Measurements from ENCODE around the gene ZNF81.
"Not testable (repeated sequence)": the region's sequence is repeated elsewhere in the genome, so short reads cannot be mapped to it uniquely, and the experiment has no call there.

ZNF81 gene

GRCh38 chrX:47840111-47840510, 3.4 kb downstream of the ZNF81 start:
- Histone ChIP-seq H3K9me3 (ENCODE audit: control insufficient read depth in 5 of 5, low read length in 5 of 5) (no peaks in the 10 kb centered on the region), H3K9ac (ENCODE audit: low read length in 5 of 5) (no peak overlapping the region), H3K27ac (ENCODE audit: low read depth, low read length) (no peak overlapping the region), H3K27me3 (ENCODE audit: control insufficient read depth in 5 of 5, insufficient read depth in 4 of 5, low read length in 5 of 5) (peaks cover 0 to 5% (median 2%) of the 10 kb centered on the region in 5 donors), H3K36me3 (ENCODE audit: control insufficient read depth in 5 of 5, insufficient read depth in 5 of 5, low read length in 5 of 5) (no peaks in the 10 kb centered on the region), H3K4me3 (ENCODE audit: low read depth in 1 of 5, low read length in 5 of 5) (no peak overlapping the region), H3K4me1 (ENCODE audit: control insufficient read depth in 5 of 5, insufficient read depth in 5 of 5, low read length in 5 of 5) (peaks cover 0 to 11% (median 8%) of the 10 kb centered on the region in 5 donors)

DNA sequence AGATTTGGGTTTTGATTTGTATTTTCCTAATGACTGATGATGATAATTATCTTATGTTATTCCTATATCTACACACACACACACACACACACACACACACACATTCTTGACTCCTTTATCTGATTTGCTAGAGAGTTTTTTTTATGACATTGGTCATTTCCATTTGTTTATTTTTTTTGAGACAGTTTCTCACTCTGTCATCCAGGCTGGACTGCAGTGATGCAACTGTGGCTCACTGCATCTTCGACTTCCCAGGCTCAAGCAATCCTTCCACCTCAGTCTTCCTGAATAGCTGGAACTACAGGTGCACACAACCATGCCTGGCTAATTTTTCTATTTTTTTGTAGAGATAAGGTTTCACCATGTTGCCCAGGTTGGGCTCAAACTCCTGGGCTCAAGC, 6.7 kb downstream of the ZNF81 start:
- Histone ChIP-seq H3K9me3 (ENCODE audit: control insufficient read depth in 5 of 5, low read length in 5 of 5) (no peaks in the 10 kb centered on the region), H3K27me3 (ENCODE audit: control insufficient read depth in 5 of 5, insufficient read depth in 4 of 5, low read length in 5 of 5) (peaks cover 0 to 6% (median 0%) of the 10 kb centered on the region in 5 donors), H3K9ac (ENCODE audit: low read length in 5 of 5) (no peak overlapping the region), H3K27ac (ENCODE audit: low read depth, low read length) (no peak overlapping the region), H3K4me1 (ENCODE audit: control insufficient read depth in 5 of 5, insufficient read depth in 5 of 5, low read length in 5 of 5) (no peaks in the 10 kb centered on the region), H3K4me3 (ENCODE audit: low read depth in 1 of 5, low read length in 5 of 5) (no peak overlapping the region), H3K36me3 (ENCODE audit: control insufficient read depth in 5 of 5, insufficient read depth in 5 of 5, low read length in 5 of 5) (peaks cover 4 to 8% (median 6%) of the 10 kb centered on the region in 5 donors)

DNA sequence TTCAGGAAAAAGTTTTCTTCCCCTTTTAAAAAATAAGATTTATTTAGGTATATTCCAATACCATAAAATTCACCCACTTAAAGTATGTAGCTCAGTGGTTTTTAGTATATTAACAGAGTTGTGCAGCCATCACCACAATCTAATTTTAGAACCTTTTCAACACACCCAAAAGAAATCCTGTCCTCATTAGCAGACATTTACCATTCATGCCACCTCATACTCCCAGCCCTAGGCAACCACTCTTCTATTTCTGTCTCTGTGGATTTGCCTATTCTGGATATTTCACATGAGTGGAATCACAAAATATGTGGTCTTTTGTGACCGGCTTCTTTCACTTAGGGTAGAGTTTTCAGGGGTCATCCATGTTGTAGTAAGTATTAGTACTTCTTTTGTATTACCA, 7.4 kb downstream of the ZNF81 start:
- H3K9ac ChIP-seq (ENCODE audit: low read length in 5 of 5) = no peak overlapping the region
- H3K27ac ChIP-seq (ENCODE audit: low read depth, low read length) = no peak overlapping the region
- H3K27me3 ChIP-seq (ENCODE audit: control insufficient read depth in 5 of 5, insufficient read depth in 4 of 5, low read length in 5 of 5) = peaks cover 0 to 6% (median 0%) of the 10 kb centered on the region in 5 donors
- H3K4me1 ChIP-seq (ENCODE audit: control insufficient read depth in 5 of 5, insufficient read depth in 5 of 5, low read length in 5 of 5) = no peaks in the 10 kb centered on the region
- H3K9me3 ChIP-seq (ENCODE audit: control insufficient read depth in 5 of 5, low read length in 5 of 5) = no peaks in the 10 kb centered on the region
- no peak overlapping the region for H3K4me3 ChIP-seq (ENCODE audit: low read depth in 1 of 5, low read length in 5 of 5)
- H3K36me3 ChIP-seq (ENCODE audit: control insufficient read depth in 5 of 5, insufficient read depth in 5 of 5, low read length in 5 of 5) = peaks cover 4 to 9% (median 6%) of the 10 kb centered on the region in 5 donors

GRCh38 chrX:47846040-47846439, 9.3 kb downstream of the ZNF81 start:
- H3K9ac ChIP-seq (ENCODE audit: low read length in 5 of 5) = no peak overlapping the region
- no peaks in the 10 kb centered on the region for H3K9me3 ChIP-seq (ENCODE audit: control insufficient read depth in 5 of 5, low read length in 5 of 5)
- peaks cover 0 to 6% (median 3%) of the 10 kb centered on the region in 5 donors for H3K27me3 ChIP-seq (ENCODE audit: control insufficient read depth in 5 of 5, insufficient read depth in 4 of 5, low read length in 5 of 5)
- no peak overlapping the region for H3K27ac ChIP-seq (ENCODE audit: low read depth, low read length)
- peaks cover 4 to 13% (median 8%) of the 10 kb centered on the region in 5 donors for H3K36me3 ChIP-seq (ENCODE audit: control insufficient read depth in 5 of 5, insufficient read depth in 5 of 5, low read length in 5 of 5)
- no peaks in the 10 kb centered on the region for H3K4me1 ChIP-seq (ENCODE audit: control insufficient read depth in 5 of 5, insufficient read depth in 5 of 5, low read length in 5 of 5)
- no peak overlapping the region for H3K4me3 ChIP-seq (ENCODE audit: low read depth in 1 of 5, low read length in 5 of 5)

GRCh38 chrX:47849778-47850177, 13.1 kb downstream of the ZNF81 start:
- Histone ChIP-seq H3K4me3 (ENCODE audit: low read depth in 1 of 5, low read length in 5 of 5) (no peak overlapping the region), H3K9ac (ENCODE audit: low read length in 5 of 5) (no peak overlapping the region), H3K4me1 (ENCODE audit: control insufficient read depth in 5 of 5, insufficient read depth in 5 of 5, low read length in 5 of 5) (no peaks in the 10 kb centered on the region), H3K27ac (ENCODE audit: low read depth, low read length) (no peak overlapping the region), H3K27me3 (ENCODE audit: control insufficient read depth in 5 of 5, insufficient read depth in 4 of 5, low read length in 5 of 5) (peaks cover 0 to 6% (median 0%) of the 10 kb centered on the region in 5 donors), H3K9me3 (ENCODE audit: control insufficient read depth in 5 of 5, low read length in 5 of 5) (no peaks in the 10 kb centered on the region), H3K36me3 (ENCODE audit: control insufficient read depth in 5 of 5, insufficient read depth in 5 of 5, low read length in 5 of 5) (peaks cover 4 to 13% (median 8%) of the 10 kb centered on the region in 5 donors)

DNA sequence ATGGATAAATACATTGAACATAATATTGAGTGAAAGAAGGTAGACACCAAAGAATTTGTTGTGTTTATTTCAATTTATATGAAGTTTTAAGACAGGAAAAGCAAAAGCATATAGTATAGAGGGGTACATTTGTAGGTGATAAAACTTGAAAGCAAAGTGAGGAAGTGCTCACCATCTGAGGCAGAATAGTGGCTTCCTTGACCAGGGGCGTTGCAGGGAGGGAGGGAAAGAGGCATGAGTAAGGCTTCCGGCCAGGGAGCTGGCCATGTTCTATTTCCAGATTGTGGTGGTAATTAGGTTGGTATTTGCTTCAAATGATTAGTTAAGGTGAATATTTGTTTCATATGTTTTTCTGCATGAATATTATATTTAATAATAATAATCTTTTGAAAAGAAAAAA, 13.7 kb downstream of the ZNF81 start:
- not testable (repeated sequence) for H3K9ac ChIP-seq (ENCODE audit: low read length in 5 of 5); H3K27me3 ChIP-seq (ENCODE audit: control insufficient read depth in 5 of 5, insufficient read depth in 4 of 5, low read length in 5 of 5); H3K4me1 ChIP-seq (ENCODE audit: control insufficient read depth in 5 of 5, insufficient read depth in 5 of 5, low read length in 5 of 5); H3K9me3 ChIP-seq (ENCODE audit: control insufficient read depth in 5 of 5, low read length in 5 of 5); H3K27ac ChIP-seq (ENCODE audit: low read depth, low read length); H3K4me3 ChIP-seq (ENCODE audit: low read depth in 1 of 5, low read length in 5 of 5)
- peaks cover 4 to 13% (median 8%) of the 10 kb centered on the region in 5 donors for H3K36me3 ChIP-seq (ENCODE audit: control insufficient read depth in 5 of 5, insufficient read depth in 5 of 5, low read length in 5 of 5)

GRCh38 chrX:47850901-47851300, 14.2 kb downstream of the ZNF81 start:
- Histone ChIP-seq H3K4me3 (ENCODE audit: low read depth in 1 of 5, low read length in 5 of 5) (no peak overlapping the region), H3K9ac (ENCODE audit: low read length in 5 of 5) (no peak overlapping the region), H3K27ac (ENCODE audit: low read depth, low read length) (no peak overlapping the region), H3K36me3 (ENCODE audit: control insufficient read depth in 5 of 5, insufficient read depth in 5 of 5, low read length in 5 of 5) (peaks cover 4 to 13% (median 8%) of the 10 kb centered on the region in 5 donors), H3K4me1 (ENCODE audit: control insufficient read depth in 5 of 5, insufficient read depth in 5 of 5, low read length in 5 of 5) (no peaks in the 10 kb centered on the region), H3K27me3 (ENCODE audit: control insufficient read depth in 5 of 5, insufficient read depth in 4 of 5, low read length in 5 of 5) (peaks cover 0 to 5% (median 0%) of the 10 kb centered on the region in 5 donors), H3K9me3 (ENCODE audit: control insufficient read depth in 5 of 5, low read length in 5 of 5) (no peaks in the 10 kb centered on the region)

GRCh38 chrX:47854474-47854873, 17.8 kb downstream of the ZNF81 start:
- Histone ChIP-seq H3K4me3 (ENCODE audit: low read depth in 1 of 5, low read length in 5 of 5) (no peak overlapping the region), H3K27me3 (ENCODE audit: control insufficient read depth in 5 of 5, insufficient read depth in 4 of 5, low read length in 5 of 5) (peaks cover 0 to 3% (median 0%) of the 10 kb centered on the region in 5 donors), H3K9me3 (ENCODE audit: control insufficient read depth in 5 of 5, low read length in 5 of 5) (no peaks in the 10 kb centered on the region), H3K36me3 (ENCODE audit: control insufficient read depth in 5 of 5, insufficient read depth in 5 of 5, low read length in 5 of 5) (peaks cover 0 to 4% (median 0%) of the 10 kb centered on the region in 5 donors), H3K27ac (ENCODE audit: low read depth, low read length) (no peak overlapping the region), H3K9ac (ENCODE audit: low read length in 5 of 5) (no peak overlapping the region), H3K4me1 (ENCODE audit: control insufficient read depth in 5 of 5, insufficient read depth in 5 of 5, low read length in 5 of 5) (peaks cover 0 to 3% (median 0%) of the 10 kb centered on the region in 5 donors)

- Histone ChIP-seq H3K4me3 (ENCODE audit: low read depth in 1 of 5, low read length in 5 of 5) (no peak overlapping the region), H3K27me3 (ENCODE audit: control insufficient read depth in 5 of 5, insufficient read depth in 4 of 5, low read length in 5 of 5) (peaks cover 0 to 6% (median 0%) of the 10 kb centered on the region in 5 donors), H3K9me3 (ENCODE audit: control insufficient read depth in 5 of 5, low read length in 5 of 5) (no peaks in the 10 kb centered on the region), H3K4me1 (ENCODE audit: control insufficient read depth in 5 of 5, insufficient read depth in 5 of 5, low read length in 5 of 5) (peaks cover 0 to 17% (median 1%) of the 10 kb centered on the region in 5 donors), H3K36me3 (ENCODE audit: control insufficient read depth in 5 of 5, insufficient read depth in 5 of 5, low read length in 5 of 5) (peaks cover 0 to 5% (median 0%) of the 10 kb centered on the region in 5 donors), H3K9ac (ENCODE audit: low read length in 5 of 5) (no peak overlapping the region), H3K27ac (ENCODE audit: low read depth, low read length) (no peak overlapping the region)
Observed at GRCh38 chrX:47859686-47860085, 23.0 kb downstream of the ZNF81 start.

- Histone ChIP-seq H3K9ac (ENCODE audit: low read length in 5 of 5) (no peak overlapping the region), H3K4me3 (ENCODE audit: low read depth in 1 of 5, low read length in 5 of 5) (no peak overlapping the region), H3K9me3 (ENCODE audit: control insufficient read depth in 5 of 5, low read length in 5 of 5) (no peaks in the 10 kb centered on the region), H3K27ac (ENCODE audit: low read depth, low read length) (no peak overlapping the region), H3K27me3 (ENCODE audit: control insufficient read depth in 5 of 5, insufficient read depth in 4 of 5, low read length in 5 of 5) (peaks cover 0 to 14% (median 2%) of the 10 kb centered on the region in 5 donors), H3K4me1 (ENCODE audit: control insufficient read depth in 5 of 5, insufficient read depth in 5 of 5, low read length in 5 of 5) (peaks cover 0 to 13% (median 1%) of the 10 kb centered on the region in 5 donors), H3K36me3 (ENCODE audit: control insufficient read depth in 5 of 5, insufficient read depth in 5 of 5, low read length in 5 of 5) (peaks cover 0 to 5% (median 0%) of the 10 kb centered on the region in 5 donors)
Observed at GRCh38 chrX:47862680-47863079, 26.0 kb downstream of the ZNF81 start.

All from subcutaneous abdominal adipose tissue (tissue), 5 donors.